ENCODE data around the gene SPTB.

The SPTB gene

DNA sequence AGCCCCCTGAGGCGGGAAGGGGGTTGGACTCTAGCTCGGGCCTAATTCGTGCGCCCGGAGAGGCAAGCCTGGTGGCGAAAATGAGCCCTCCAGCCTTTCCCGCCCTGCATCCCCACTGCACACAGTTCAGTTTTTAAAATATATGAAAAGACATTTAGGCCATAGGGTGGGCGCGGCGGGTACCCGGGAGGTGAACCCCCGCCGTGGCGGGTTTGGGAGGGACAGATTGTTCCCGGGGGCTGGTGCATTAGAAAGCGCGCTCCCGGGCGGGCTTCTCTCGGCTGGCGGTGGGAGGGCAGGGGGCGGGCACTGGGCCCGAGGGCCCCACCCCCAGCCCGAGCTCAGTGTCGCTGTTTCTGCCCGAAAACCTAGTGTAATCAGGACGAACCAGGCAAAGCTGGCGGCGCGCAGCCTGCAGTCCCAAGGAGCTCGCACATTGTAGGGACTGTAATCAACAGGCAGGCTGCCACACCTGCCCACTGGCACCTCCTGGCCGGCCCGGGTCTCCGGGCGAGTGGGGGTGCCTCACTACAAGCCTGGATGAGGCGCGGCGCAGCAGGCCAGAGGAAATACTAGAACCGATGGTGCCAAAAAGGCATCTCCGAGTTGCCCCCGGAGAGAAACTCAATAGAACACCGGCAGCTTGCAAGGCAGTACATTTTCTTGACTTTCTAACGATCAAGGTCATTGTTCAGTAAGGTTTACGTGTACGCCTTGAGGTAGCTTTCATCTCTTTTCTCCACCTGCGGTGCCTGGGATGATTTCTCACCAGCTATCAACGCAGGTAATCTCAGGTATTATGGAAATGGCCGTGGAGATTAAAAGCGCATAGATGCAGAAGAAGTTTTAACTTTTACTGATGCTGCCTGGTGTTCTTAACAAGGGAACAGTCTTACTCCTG, 764 bp upstream of the SPTB start:
- DNase-seq: peak; percentile 50

DNA sequence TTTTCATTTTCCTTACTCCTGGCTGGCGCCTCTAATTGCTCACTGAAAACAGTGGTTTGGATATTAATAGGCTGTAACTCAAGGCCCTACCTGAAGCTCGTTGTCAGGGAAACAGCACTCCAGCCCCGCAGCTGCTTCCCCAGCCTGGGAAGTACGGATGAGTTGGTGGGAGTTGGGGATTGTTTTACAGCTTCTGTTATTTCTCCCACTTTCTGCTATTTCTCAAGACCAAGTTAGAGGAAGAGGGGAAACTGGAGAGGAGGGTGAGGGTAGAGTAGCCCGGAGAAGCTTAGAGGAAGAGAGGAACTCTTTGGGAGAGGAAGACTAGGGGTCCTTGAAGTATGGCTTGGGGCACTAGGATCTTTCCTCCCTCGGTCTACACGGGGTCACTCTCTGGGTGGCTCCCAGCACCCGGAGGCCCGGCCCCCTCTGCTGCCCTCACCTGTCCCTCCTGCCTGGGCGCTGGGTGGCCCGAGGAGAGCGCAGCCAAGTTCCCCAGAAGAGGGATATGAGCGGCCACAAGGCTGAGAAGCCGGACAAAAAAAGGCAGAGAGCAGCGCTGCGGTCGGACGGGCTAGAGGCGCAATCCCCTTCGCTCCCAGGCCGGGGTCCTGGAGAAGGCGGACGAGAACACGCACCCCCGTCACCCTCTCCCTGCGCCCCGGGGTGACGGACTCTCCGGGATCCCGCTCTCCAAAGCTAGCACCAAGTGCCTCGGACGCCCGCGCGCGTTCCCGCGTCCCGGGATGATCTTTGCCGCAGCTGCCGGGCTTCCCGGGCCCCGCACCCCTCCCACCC, 671 bp downstream of the SPTB start:
- DNase-seq: no peak

DNA sequence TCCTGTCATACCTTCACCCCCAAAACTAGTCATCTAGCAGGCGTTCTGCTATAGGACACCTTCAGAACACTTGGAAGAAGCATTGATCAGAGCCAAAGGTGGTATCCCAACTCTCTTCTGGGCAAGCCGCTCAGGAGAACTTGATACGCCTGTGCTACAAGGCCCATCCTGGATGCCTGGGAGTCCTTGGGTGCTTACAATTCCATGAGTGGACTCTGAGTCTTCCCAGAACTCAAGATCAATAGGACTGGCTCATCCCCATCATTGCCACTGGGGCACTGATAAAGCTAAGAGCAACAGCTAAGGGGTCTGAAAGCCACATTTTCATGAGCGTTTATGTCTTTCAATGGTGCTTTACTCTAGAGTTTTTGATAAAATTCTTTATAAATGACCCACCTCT, 1.9 kb downstream of the SPTB start:
- no peak for DNase-seq

DNA sequence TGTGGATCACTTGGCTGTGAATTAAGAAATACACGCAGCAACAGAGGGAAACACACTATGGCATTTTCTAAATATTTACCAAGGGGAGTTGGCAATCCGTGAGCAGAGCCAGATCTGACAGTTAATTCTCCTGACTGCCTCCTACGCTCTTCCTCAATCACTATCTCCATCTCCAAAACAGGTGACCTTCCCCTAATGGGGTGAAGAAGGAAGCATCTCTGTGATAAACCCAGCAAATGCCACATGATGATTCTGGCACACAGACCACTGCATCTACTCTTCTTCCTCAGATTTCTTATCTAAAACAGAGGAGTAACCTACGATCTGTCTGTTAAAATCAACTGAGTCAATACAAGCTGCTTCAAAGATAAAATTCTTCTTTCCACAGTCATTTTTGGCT, 4.4 kb downstream of the SPTB start:
- DNase-seq: no peak

DNA sequence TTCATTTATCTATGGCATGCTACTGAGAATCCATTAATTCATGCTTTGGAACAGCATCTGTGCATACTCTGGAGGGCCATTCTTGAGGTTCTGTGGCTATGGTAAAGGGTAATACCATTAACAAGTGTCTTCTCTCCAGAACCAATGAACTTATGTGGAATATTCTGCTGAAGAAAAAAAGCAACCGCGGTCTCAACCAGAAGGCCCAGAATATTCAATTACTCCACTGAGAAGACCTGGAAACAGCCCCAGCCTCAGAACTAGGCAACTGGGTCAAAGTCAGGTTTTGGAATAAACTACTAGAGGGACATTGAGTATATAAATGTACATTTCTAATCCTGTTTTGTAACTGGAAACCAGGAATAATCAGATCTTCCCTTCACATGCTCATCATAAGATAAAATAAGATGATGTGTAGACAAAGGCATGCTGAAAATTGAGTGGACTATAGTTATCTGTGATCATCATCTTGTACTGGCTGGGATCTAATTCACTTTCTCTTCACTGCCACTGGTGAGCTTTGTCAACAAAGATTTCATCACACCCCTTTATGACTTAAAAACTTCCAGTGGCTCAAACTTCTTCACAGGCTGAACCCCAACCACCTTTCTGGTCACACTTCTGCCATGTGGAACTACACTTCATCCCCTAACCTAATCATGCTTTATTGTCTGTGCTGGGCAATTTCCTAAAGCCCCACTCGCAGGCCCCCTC, 6.0 kb downstream of the SPTB start:
- DNase-seq: no peak

DNA sequence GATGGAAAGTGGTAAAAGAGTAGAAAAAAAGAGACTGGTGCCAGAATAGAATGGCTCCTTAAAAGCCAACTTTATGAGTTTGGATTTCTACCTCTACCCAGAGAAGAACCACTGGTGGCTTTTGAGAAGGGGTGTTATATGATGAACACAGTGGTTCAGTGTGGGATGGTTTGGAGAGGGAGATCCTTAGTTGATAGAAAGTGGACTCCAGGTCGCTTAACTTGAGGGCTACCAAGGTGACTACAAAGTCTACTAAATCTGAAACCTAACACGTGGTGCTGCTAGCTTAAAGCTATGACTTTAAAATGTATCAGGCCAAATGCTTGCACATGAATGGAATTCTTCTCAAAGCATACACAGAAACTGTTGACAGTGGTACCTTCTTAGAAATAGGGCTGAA, 8.4 kb downstream of the SPTB start:
- DNase-seq: no peak

DNA sequence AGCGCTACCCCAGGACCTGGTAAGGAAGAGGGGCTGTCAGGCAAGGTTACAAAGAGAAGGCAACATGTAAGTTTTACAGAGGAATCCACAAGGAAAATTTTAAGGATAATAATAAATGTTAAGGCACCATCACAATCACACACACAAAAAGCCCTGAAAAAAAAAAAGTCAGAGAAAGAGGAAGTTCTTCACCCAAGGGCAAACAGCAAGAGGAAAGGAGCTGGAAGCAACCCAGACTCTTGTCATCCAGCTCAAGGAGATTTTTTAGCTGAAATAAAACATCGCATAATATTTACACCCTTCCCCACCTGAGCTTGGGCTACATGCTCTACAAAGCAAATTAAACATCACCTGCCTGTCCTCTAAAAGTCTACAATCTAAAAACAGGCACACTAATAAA, 9.5 kb downstream of the SPTB start:
- DNase-seq: no peak

DNA sequence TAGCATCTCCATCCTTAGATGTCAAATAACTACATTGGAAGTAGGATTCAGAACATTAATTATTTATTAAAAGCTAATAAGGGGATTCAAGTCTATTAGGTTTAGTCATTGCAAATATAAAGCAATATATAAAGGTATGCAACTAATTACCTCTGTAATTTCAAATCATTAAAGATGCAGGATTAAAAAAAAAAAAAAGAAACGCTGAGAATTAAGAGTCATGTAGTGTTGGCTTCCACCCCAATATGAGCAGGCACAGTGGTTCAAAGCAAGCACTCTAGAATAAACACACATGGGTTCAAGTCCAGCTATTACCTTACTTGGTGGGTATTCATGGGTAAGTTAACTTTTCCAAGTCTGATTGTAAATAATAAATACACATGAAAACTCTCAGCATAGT, 10.9 kb downstream of the SPTB start:
- DNase-seq: no peak

DNA sequence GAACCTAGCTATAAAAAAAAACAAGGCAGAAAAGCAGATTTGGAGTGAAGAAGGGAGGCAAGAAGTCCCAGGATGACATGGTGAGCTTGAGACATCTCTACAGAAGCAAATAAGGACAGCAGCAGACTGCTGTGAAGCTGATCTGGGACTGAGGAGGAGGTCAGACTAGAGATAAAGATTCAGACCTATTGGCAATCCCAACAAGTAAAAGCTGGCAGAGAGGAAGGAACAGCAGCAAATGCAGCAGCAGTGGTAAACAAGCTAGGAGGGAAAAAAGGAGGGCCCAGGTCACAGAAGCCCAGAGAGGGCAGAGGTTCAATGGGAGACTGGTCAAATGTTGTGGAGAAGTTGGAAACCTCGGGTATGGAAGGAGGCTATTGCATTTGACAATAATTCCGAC, 11.3 kb downstream of the SPTB start:
- DNase-seq: no peak

DNA sequence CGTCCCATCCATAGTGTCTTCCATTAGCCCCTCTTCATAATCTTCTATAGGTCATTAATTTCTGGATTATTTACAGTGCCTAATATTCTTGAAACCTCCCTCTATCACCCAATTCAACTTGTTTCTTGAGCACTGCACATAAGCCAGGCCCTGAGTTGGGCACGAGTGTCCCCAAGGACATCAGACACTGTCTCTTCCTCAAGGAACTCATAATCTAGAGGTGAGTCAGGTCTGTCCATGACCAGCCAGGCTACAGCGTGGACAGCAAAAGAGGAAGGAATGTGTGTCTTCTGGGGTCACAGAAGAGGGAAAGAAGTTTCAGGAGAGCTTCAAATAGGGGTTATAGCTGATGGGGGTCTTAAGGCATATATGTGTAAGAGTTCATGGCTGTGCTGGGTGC, 12.5 kb downstream of the SPTB start:
- no peak for DNase-seq

DNA sequence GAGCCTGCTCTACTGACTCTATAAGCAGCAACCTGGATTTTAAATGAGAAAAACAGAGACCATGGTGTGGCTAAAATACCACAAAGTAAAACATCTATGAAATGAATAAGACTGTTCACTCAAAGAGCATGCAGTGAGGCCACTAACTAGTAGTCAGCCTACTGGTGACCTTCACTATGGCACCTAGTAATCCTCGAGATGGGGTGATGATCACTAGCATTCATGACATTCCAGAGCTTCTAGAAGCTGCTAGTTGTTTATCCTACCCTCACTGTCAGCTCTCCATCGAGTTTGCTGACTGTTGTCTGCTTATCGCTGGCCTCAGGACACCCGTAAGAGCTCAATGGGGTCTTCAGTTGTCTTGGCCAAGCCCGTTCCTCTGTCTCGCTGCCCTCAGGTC, 13.7 kb downstream of the SPTB start:
- no peak for DNase-seq

DNA sequence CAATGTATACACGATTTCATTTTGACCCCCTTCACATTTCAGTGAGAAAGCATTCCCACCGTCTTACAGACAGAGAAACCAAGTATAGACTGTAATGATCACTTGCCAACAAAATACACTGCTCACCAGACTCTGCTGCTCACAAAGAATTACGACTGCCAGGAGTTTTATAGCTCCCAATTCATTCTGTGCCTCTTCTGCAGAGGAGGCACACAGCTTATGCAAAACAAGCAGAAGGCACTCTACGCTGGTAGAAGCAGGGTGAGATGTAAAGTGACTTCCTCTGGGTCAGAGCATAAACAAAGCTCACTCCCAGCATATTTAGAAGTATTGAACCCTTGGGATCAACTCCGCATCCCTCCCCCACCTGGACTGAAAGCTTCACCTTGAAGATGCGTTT, 14.6 kb downstream of the SPTB start:
- DNase-seq: no peak

DNA sequence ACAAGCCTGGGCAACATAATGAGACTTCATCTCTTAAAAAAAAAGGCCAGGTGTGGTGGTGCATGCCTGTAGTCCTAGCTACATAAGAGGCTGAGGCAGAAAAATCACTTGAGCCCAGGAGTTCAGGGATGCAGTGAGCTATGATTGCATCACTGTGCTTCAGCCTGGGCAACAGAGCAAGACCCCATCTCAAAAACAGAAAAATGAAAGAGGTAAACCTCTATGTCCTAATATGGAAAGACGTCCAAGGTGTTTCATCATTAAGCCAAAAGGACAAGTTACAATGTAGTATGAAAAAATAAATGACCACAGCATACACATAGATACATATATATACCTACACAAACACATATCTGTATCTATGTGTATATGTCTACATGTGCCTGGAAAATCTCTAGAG, 15.4 kb downstream of the SPTB start:
- DNase-seq: no peak

DNA sequence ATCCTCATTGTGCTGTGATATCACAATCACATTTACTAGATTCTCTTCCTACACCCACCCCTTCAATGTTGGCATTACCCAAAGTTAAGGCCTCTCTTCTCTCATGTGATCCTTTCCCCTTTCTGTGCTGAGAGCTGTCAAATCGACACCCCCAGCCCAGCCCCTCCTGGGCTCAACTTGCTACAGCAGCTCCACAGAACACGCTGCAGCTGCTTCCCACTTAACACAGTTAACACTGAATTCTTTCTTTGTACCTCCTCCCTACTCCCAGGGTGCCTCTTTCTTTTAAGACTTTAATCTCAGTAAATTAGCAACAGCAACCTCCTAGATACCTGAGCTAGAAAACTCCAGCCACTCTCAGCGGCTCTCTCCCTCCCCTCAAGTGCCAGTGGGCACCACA, 17.8 kb downstream of the SPTB start:
- DNase-seq: peak; percentile 41

DNA sequence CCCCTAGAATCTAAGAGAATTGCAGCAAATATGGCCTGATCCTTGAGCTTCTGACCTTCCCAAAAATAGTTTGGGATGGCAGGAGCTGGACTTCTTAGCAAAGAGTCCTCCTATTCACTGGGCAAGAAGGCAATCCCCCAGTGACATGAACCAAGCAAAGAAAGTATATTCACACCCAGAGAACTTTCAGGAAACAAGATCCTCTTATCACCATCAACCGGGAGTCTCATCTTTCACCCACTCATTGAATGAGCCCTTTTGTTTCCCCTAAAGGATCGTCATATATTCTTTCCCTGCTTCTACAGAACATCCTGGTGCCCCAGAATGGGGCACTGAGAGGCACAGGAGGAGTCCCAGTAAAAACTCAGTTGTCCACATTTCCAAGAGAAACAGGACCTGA, 19.7 kb downstream of the SPTB start:
- DNase-seq: no peak

DNA sequence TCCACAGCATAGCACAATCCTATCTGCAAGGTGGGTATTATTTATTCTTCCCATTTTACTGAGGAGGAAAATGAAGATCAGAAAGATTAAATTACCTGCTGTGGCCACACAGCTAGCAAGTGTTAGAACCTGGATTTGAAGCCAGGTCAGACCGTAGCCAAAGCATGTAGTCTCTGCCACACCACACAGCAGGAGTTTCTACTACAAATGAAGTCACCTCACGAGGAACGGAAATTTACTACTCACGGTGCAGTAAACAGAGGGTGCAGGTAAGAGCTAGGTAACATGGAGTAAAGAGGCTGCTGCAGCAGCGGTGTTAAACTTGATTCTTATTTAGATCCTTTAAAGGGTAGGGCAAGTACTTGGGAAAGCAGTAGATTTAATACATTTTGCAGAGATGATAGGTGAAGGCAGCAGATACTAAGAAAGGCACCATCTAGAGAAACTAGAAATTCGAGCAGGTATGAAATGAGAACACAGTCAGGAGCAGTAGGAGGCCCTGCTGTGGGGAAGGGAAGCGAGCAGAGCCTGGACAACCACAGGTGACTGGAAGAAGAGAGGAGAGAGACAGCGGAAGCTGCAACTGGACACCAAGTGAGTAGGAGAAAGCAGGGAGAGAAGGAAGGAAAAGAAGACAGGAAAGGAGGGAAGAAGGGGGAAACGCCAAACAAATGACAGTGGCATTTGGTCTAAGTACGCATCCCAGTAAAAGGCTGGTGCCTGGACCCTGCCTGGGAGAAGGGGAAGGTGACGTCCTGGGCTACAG, 21.5 kb downstream of the SPTB start:
- DNase-seq: no peak

DNA sequence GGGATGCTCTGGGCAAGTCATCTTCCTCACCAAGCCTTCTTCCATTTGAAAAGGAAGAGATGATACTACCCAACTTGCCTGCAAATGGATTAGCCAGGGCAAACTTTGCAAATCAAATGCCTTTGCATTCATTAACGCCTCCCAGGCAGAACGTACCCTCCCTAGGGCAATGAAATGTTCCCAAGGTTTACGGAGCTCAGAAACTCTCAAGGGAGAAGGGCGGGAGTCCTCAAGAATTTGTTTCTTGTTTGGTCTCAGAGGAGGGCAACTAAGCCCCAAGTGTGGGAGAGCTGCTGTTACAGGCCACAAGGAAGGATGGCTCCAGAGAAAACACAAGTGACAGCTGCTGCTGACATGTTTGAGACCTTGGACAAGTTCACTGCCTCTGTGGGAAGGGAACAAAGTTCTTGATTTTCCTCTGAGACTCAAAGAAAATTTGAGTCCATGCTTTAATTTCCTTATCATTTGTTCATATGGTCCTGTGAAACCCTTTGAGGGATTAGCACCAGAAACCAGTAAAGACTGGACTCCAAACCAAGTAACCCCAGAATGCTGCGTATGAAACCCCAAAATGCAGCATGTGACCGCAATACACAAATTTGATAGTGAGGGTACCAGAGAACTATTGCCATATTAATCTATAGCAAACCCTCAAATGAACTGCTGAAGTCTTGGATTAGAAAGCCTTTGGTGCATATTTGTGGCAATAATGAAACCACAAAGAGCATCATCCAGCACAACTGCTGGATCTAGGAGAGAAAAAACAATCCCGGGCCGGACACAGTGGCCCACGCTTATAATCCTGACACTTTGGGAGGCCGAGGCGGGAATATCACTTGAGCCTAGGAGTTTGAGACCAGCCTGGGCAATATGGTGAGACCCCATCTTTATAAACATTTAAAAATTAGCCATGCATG, 22.9 kb downstream of the SPTB start:
- no peak for DNase-seq

DNA sequence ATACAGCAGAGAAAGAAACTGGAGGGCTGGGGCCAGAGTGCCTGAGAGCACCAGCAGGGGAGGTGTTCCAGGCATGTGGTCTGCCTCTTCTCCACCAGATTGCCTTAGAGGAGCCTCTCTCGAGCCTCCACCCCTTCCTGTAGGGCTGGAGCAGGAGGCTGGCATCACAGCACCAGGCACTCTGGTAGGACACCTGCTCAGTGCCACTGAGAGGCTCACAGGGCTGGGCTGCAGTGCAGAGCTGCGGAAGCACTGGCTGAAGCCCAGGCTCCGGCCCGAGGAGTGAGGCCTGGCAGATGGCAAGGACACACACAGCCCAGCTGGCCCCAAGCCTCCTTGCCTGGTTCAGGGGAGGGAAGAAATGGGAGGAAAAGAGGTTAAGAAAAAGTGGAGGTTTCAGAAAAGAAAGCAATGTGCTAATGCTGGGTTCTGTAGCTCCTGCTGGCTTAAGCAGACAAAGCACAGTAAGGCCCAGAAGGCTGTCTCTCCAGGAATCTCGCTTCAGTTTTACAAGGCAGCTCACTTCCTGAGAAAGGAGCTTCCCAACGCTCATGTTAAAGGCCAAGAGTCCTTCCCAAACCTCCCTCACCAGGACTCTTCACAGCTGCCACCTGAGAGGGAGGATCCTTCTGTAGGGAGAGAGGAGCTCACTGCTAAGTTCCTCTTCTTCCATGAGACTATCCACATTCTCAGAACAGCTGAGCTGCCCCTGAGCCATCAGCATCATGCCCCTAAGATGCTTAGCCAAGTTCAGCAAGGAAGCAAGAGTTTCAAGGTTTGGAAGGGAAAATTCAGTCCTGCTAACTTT, 23.8 kb downstream of the SPTB start:
- DNase-seq: no peak

DNA sequence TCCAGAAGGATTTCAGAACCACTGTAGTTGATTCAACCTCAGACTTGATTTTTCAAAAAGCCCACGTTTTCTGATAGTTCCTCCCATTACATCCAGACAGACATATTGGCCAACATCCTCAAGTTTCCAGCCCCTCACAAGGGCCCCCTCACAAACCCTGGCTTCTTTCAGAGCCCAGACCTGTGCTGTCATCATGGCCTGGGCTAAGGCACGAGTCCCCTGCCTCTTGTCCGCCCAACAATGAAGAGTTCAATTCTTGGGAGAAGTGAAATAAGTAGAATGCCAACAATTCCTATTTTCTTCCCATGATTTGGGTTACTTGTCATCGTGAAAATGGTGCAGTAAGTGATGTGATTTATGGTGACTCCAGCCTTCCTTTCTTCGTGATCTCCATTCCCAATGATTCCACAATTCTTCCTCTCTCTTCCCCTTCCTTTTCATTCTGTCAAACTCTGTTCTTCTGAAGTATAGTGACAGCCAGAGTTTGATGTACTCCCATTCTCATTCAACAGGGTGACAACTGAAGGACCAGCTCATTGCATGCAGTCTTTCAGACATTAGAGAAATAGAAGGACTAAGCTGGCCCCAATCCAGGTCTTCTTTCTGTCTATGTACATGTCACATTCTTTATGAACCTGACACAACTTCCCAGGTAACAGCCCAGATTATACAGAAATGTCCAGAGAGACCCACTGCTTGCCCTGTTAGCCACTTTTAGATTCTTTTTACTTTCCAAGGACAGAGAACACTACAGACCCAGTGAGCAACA, 29.2 kb downstream of the SPTB start:
- no peak for DNase-seq

DNA sequence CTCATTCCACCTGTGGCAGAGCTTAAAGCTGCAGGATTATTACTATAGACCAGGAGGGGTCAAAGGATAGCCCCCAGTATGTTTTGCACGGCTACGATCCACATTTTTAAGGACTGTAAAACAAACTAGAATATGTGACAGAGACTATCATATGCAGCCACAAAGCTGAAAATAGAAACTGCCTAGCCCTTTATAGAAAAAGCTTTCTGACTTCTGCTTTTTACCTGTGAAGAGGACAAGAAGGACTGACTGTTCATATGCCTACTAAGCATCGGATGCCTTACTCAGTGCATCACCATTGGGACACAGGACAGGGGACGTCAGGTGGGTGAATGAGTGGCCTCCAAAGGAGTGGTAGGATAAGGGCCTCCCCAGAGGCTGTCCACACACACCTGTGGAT, 29.8 kb downstream of the SPTB start:
- no peak for DNase-seq
